ENCODE measurements around the gene EFCAB12. TPM values are rescaled to one million over a fixed set of nuclear protein-coding genes. Genes with fewer than 3 reads are reported as not detected.

Gene EFCAB12
- total and polyA plus RNA-seq, 2 of the 13 experiments (the other 11 are each of a cell fraction or from before 2014, with no cell fraction given), result 0.31 to 2.4 TPM

- TF ChIP-seq SOX6 (IDR thresholded peaks at IDR 0.05), result no peak
- TF ChIP-seq SOX6 (CRISPR knock-in tag; IDR thresholded peaks at IDR 0.05), result no peak
- TF ChIP-seq TSC22D2 (CRISPR knock-in tag; IDR thresholded peaks at IDR 0.05; ENCODE audit: borderline replicate concordance), result no peak
- no peak for TF ChIP-seq ZNF784 (CRISPR knock-in tag; IDR thresholded peaks at IDR 0.05; ENCODE audit: borderline replicate concordance)
Measured at GRCh38 chr3:129441782-129442181, 13.3 kb upstream of the EFCAB12 start (continued).

- Histone ChIP-seq H3K36me3 (replicated peaks in 1 of 2; ENCODE audit: control insufficient read depth in 1 of 2, insufficient read depth in 2 of 2, low read length in 2 of 2) (peaks cover 5 to 15% of the 10 kb centered on the region in 2 experiments; a peak in 4 of 5 replicates), H3K27me3 (ENCODE audit: control insufficient read depth in 1 of 2, insufficient read depth in 2 of 2, low read length in 2 of 2) (no peaks in the 10 kb centered on the region; a peak in 1 of 5 replicates), H3K27ac (ENCODE audit: extremely low read length, insufficient read depth, low read length) (peak overlapping the region; percentile 75), H3K79me2 (ENCODE audit: insufficient read depth, low read length) (peaks cover 23% of the 10 kb centered on the region), H4K20me1 (ENCODE audit: insufficient read depth, low read length) (no peaks in the 10 kb centered on the region), H2AFZ (ENCODE audit: low read length) (no peak overlapping the region), H3K9me3 (ENCODE audit: low read length) (no peaks in the 10 kb centered on the region), H3K4me1 (ENCODE audit: insufficient read depth, low read length) (peaks cover 45% of the 10 kb centered on the region), H3K4me2 (ENCODE audit: low read depth, low read length) (peak overlapping the region; percentile 81), H3K9ac (ENCODE audit: insufficient read depth, low read depth, low read length) (peak overlapping the region; percentile 88; the same call in 1 of the 2 replicates), H3K4me3 (replicated peaks in 1 of 3; ENCODE audit: insufficient read depth in 1 of 3, low read depth in 2 of 3, low read length in 3 of 3) (peak overlapping the region; percentile 86 to 96 (median 90); a peak in 3 of 6 replicates)
- POLR2A ChIA-PET, result interaction anchor here (2.1 to 2.7 kb wide), 2 partner anchors 41 to 127 kb away, joined by 6 to 23 read pairs; no protein-coding TSS in a partner anchor
- ATAC-seq (no peak), FAIRE-seq (no peak), DNase-seq (ENCODE audit: low spot score) (no peak)
- BruUV-seq (replicated peaks), result no TSS peak
- CTCF ChIA-PET (ENCODE audit: low intra/inter-chr PET ratio, low total read pairs), result no interaction called here
- in situ Hi-C loops (cut with HindIII; ENCODE audit: extremely low pct_ligation_motif_present, low pct_unique_long_range_greater_than_20kb) (no loop called here), intact Hi-C loops (cut with micrococcal nuclease; ENCODE audit: unreplicated experiment) (no loop called here)
- 70% methylated on average over 9 of the region's 9 CpGs for WGBS (ENCODE audit: low lambda C conversion rate)
- TF ChIP-seq ZMYM3 (CRISPR knock-in tag; IDR thresholded peaks at IDR 0.05), result 0 out of 2 replicates have a peak, but pooled peaks have one; percentile 17
- TF ChIP-seq ZNF724P (CRISPR knock-in tag; IDR thresholded peaks at IDR 0.05; ENCODE audit: borderline replicate concordance), result no peak
- no peak for TF ChIP-seq BATF2 (CRISPR knock-in tag; IDR thresholded peaks at IDR 0.05)
- peak; percentile 74; the same call in 1 of the 2 replicates for TF ChIP-seq ZNF768 (CRISPR knock-in tag; IDR thresholded peaks at IDR 0.05)
Measured at GRCh38 chr3:129441215-129441614, 12.8 kb upstream of the EFCAB12 start.

All from HepG2 (cell line).